ENCODE data around the gene SORBS2. TPM values are rescaled to one million over a fixed set of nuclear protein-coding genes. Genes with fewer than 3 reads are reported as not detected.

Gene SORBS2
- total and polyA plus RNA-seq, 2 donors (not counting 1 experiment from before 2014, with no cell fraction given): 0.25 to 0.89 TPM

DNA sequence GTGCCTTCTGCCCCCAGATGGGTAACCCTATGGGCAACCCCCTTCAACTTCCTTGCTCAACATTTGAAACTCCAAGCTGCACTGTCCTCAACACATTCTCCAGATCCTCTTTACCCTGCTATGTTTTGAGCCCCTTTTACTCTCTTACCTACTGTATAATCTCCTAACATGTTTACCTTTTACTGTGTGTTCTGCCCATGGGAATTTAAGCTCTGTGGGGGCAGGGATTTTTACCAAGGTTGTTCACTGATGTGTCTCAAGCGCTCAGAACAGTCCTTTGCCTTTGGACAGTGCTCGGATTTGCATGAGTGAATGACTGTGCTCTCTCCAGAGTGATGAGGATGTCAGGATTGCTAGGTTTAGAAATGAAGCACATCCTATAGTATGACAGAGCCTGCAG, 53.2 kb downstream of the SORBS2 start:
- no peak overlapping the region for H3K27ac Mint-ChIP-seq
- CTCF ChIA-PET: no interaction called here

GRCh38 chr4:185755451-185755850, 56.5 kb downstream of the SORBS2 start:
- no peaks in the 10 kb centered on the region for H3K9me3 Mint-ChIP-seq (ENCODE audit: insufficient read depth)
- H3K27ac Mint-ChIP-seq: no peak overlapping the region
- intact Hi-C loops (cut with micrococcal nuclease): no loop called here
- no peaks in the 10 kb centered on the region for H3K4me1 Mint-ChIP-seq
- no peak overlapping the region for H3K27ac ChIP-seq (ENCODE audit: low read length in 2 of 2)
- H3K27me3 ChIP-seq (replicated peaks in 1 of 4; ENCODE audit: control extremely low read depth in 1 of 4, control insufficient read depth in 3 of 4, insufficient read depth in 4 of 4, low read length in 3 of 4): peaks cover 0 to 2% (median 0%) of the 10 kb centered on the region in 4 experiments
- H3K4me3 Mint-ChIP-seq: no peak overlapping the region
- no peaks in the 10 kb centered on the region for H4K20me1 ChIP-seq (ENCODE audit: control insufficient read depth, insufficient read depth, low read length, poor library complexity, severe bottlenecking)
- no peaks in the 10 kb centered on the region for H3K9me3 ChIP-seq (ENCODE audit: control extremely low read depth in 1 of 3, control insufficient read depth in 2 of 3, insufficient read depth in 1 of 3, low read length in 2 of 3)
- no peak for DNase-seq
- no peaks in the 10 kb centered on the region for H3K4me1 ChIP-seq (ENCODE audit: control insufficient read depth in 2 of 2, insufficient read depth in 2 of 2, low read length in 2 of 2)
- H3K79me2 ChIP-seq (ENCODE audit: control insufficient read depth, insufficient read depth, low read length): no peaks in the 10 kb centered on the region
- H3K27me3 Mint-ChIP-seq: peaks cover 13% of the 10 kb centered on the region
- no peaks in the 10 kb centered on the region for H3K36me3 ChIP-seq (replicated peaks in 1 of 2; ENCODE audit: control extremely low read depth in 1 of 2, control insufficient read depth in 1 of 2, extremely low read depth in 1 of 2, insufficient read depth in 2 of 2, low read length in 1 of 2)
- ATAC-seq (ENCODE audit: low read depth): no peak
- CTCF ChIA-PET: no interaction called here
- no peak overlapping the region for H2AFZ ChIP-seq (ENCODE audit: insufficient read depth, low read depth, low read length, poor library complexity, severe bottlenecking)
- H3K9ac ChIP-seq (ENCODE audit: low read length): no peak overlapping the region
- POLR2A ChIA-PET: no interaction called here
- H3K4me3 ChIP-seq (ENCODE audit: control extremely low read depth in 1 of 5, extremely low read depth in 1 of 5, insufficient read depth in 1 of 5, low read depth in 2 of 5, low read length in 4 of 5): no peak overlapping the region
- TF ChIP-seq EZH2 (IDR thresholded peaks at IDR 0.05; ENCODE audit: borderline replicate concordance, insufficient read depth, low read depth, low read length, poor library complexity, severe bottlenecking): no peak
- TF ChIP-seq, protein P1, sequence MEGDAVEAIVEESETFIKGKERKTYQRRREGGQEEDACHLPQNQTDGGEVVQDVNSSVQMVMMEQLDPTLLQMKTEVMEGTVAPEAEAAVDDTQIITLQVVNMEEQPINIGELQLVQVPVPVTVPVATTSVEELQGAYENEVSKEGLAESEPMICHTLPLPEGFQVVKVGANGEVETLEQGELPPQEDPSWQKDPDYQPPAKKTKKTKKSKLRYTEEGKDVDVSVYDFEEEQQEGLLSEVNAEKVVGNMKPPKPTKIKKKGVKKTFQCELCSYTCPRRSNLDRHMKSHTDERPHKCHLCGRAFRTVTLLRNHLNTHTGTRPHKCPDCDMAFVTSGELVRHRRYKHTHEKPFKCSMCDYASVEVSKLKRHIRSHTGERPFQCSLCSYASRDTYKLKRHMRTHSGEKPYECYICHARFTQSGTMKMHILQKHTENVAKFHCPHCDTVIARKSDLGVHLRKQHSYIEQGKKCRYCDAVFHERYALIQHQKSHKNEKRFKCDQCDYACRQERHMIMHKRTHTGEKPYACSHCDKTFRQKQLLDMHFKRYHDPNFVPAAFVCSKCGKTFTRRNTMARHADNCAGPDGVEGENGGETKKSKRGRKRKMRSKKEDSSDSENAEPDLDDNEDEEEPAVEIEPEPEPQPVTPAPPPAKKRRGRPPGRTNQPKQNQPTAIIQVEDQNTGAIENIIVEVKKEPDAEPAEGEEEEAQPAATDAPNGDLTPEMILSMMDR (IDR thresholded peaks at IDR 0.05): no peak
- H3K4me2 ChIP-seq (replicated peaks; ENCODE audit: low read depth, low read length, poor library complexity, severe bottlenecking): no peak overlapping the region

More for the DNA sequence above, 53.2 kb downstream of the SORBS2 start:
- no peak overlapping the region for H3K4me3 ChIP-seq (ENCODE audit: control extremely low read depth in 1 of 5, extremely low read depth in 1 of 5, insufficient read depth in 1 of 5, low read depth in 2 of 5, low read length in 4 of 5)
- no peak overlapping the region for H3K4me3 Mint-ChIP-seq
- no peaks in the 10 kb centered on the region for H3K4me1 Mint-ChIP-seq
- TF ChIP-seq, protein P1 (IDR thresholded peaks at IDR 0.05): no peak
- no peak for TF ChIP-seq EZH2 (IDR thresholded peaks at IDR 0.05; ENCODE audit: borderline replicate concordance, insufficient read depth, low read depth, low read length, poor library complexity, severe bottlenecking)
- H3K27ac ChIP-seq (ENCODE audit: low read length in 2 of 2): no peak overlapping the region
- no peak for DNase-seq
- H3K9me3 ChIP-seq (ENCODE audit: control extremely low read depth in 1 of 3, control insufficient read depth in 2 of 3, insufficient read depth in 1 of 3, low read length in 2 of 3): no peaks in the 10 kb centered on the region
- POLR2A ChIA-PET: no interaction called here
- intact Hi-C loops (cut with micrococcal nuclease): no loop called here
- H3K27me3 Mint-ChIP-seq: peaks cover 21% of the 10 kb centered on the region
- 78% methylated on average over 2 of the region's 2 CpGs for WGBS (ENCODE audit: insufficient coverage)
- no peaks in the 10 kb centered on the region for H4K20me1 ChIP-seq (ENCODE audit: control insufficient read depth, insufficient read depth, low read length, poor library complexity, severe bottlenecking)
- peaks cover 0 to 6% (median 0%) of the 10 kb centered on the region in 4 experiments for H3K27me3 ChIP-seq (replicated peaks in 1 of 4; ENCODE audit: control extremely low read depth in 1 of 4, control insufficient read depth in 3 of 4, insufficient read depth in 4 of 4, low read length in 3 of 4)
- H3K4me2 ChIP-seq (replicated peaks; ENCODE audit: low read depth, low read length, poor library complexity, severe bottlenecking): no peak overlapping the region
- ATAC-seq (ENCODE audit: low read depth): no peak
- H3K36me3 ChIP-seq (replicated peaks in 1 of 2; ENCODE audit: control extremely low read depth in 1 of 2, control insufficient read depth in 1 of 2, extremely low read depth in 1 of 2, insufficient read depth in 2 of 2, low read length in 1 of 2): no peaks in the 10 kb centered on the region
- no peak overlapping the region for H2AFZ ChIP-seq (ENCODE audit: insufficient read depth, low read depth, low read length, poor library complexity, severe bottlenecking)
- H3K79me2 ChIP-seq (ENCODE audit: control insufficient read depth, insufficient read depth, low read length): no peaks in the 10 kb centered on the region
- H3K9ac ChIP-seq (ENCODE audit: low read length): no peak overlapping the region
- H3K9me3 Mint-ChIP-seq (ENCODE audit: insufficient read depth): no peaks in the 10 kb centered on the region
- H3K4me1 ChIP-seq (ENCODE audit: control insufficient read depth in 2 of 2, insufficient read depth in 2 of 2, low read length in 2 of 2): no peaks in the 10 kb centered on the region
